ENCODE results near the gene HNRNPUL2.

DNA sequence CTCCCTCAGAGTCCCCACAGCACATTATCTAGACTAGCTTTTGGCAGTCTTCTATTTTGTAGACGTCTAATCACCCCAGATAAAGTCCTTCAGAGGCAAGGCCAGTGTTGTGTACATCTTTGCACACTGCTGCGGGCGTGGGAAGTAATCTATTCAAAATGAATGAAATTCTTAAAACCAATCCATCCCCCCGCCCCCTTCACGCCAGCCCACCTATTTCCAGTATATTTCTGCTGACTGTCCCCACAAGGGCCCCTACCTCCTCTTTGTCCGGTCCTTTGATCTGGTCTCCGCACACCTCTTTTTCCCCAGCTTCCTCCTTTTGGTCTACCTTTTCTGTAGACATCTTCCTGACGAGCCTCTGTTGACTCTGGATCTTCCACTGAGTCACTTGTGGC lies 20.4 kb downstream of the HNRNPUL2 start:
- TF ChIP-seq, protein P1, sequence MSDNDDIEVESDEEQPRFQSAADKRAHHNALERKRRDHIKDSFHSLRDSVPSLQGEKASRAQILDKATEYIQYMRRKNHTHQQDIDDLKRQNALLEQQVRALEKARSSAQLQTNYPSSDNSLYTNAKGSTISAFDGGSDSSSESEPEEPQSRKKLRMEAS (IDR thresholded peaks at IDR 0.05; ENCODE audit: low read depth): no peak
- 0 out of 2 replicates have a peak, but pooled peaks have one; percentile 1 for TF ChIP-seq POLR2AphosphoS5 (IDR thresholded peaks at IDR 0.05; ENCODE audit: low read depth, low read length)

Data from SK-N-SH (cell line).